Cardiac fibroblast (primary cell): ENCODE results near the gene FAM13C.

Experiments used
- DNase-seq, 2 donors: peaks; one replicate each; pipeline versions ENCODE4 v3.0.0 to v3.0.0-alpha.2; 2010; ENCODE audit warnings: low read depth in 2 of 2
- H3K4me3 ChIP-seq, 2 donors: replicated peaks in 1 of 2; 1 replicate in 1 of 2; 2 replicates in 1 of 2; pipeline ENCODE4 v1.5.1; 2011; ENCODE audit warnings: low read depth in 2 of 2, low read length in 2 of 2, mild to moderate bottlenecking in 2 of 2, moderate library complexity in 1 of 2
- TF ChIP-seq, protein P1 (sequence below): IDR thresholded peaks from one replicate; pipeline ENCODE4 v1.5.1; 2011; ENCODE audit warnings: low read depth, mild to moderate bottlenecking, low read length, inconsistent platforms

FAM13C gene

DNA sequence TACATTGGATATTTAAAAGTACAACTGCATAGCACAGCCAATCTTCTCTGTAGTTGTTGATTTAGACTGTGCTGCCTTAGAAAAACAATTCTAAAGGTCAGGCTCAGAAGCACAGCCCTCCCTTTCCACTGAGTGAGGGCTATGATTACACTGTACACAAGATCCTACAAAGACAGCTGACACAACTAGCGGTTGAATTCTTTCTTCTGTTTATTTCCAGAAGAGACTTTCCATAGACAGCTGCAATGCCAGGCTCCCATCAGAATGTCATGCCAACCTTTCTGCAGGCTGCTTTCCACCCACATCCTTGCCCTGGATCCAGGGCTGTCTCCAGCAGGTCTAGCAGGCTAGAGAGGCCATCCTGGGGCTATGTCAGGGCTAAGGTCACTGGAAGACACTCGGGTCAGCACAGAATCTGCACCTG is 39.3 kb downstream of the FAM13C start:
- H3K4me3 ChIP-seq: no peak overlapping the region
- TF ChIP-seq, protein P1, sequence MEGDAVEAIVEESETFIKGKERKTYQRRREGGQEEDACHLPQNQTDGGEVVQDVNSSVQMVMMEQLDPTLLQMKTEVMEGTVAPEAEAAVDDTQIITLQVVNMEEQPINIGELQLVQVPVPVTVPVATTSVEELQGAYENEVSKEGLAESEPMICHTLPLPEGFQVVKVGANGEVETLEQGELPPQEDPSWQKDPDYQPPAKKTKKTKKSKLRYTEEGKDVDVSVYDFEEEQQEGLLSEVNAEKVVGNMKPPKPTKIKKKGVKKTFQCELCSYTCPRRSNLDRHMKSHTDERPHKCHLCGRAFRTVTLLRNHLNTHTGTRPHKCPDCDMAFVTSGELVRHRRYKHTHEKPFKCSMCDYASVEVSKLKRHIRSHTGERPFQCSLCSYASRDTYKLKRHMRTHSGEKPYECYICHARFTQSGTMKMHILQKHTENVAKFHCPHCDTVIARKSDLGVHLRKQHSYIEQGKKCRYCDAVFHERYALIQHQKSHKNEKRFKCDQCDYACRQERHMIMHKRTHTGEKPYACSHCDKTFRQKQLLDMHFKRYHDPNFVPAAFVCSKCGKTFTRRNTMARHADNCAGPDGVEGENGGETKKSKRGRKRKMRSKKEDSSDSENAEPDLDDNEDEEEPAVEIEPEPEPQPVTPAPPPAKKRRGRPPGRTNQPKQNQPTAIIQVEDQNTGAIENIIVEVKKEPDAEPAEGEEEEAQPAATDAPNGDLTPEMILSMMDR: no peak
- no peak for DNase-seq

DNA sequence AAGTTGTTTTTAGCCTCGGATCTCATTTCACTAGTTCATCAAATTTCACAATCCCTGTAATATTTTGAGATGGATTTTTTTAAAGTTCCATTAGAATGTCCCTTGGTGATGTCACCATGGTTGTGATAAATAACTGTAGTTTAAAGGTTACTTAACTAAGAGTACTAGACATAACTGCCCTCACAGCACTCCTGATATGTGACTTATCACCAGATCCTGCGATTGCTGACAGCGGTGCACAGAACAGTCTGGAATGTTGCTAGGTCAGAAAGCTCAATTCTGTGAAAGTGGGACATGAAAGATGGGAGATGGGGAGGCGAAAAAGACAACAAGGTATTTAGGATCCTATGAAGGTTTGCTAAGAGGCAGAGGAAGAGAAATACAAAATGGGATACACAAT is 40.2 kb downstream of the FAM13C start:
- H3K4me3 ChIP-seq: no peak overlapping the region
- DNase-seq: no peak
- TF ChIP-seq, protein P1: no peak

GRCh38 chr10:59320355-59320754 is 42.0 kb downstream of the FAM13C start:
- TF ChIP-seq, protein P1: no peak
- no peak overlapping the region for H3K4me3 ChIP-seq
- DNase-seq: no peak

DNA sequence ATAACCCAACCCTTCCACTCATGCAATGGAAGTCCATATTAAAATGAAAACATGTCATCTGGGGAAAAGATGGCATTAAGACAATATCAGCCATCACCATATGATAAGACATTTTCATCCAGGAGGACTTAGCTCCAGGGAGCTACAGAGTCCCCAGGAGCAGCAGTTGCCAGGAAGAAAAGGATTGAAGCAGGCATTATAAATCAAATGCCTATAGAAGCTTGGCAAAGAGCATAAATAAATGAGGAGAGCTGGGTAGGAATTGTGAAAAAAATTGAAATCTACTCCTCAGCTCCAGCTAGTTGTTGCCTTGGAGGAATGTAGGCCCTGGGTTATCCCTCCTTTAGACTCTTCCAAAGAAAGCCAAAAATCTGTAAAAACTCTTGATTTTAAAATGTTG is 42.5 kb downstream of the FAM13C start:
- TF ChIP-seq, protein P1: no peak
- DNase-seq: peak in 1 of 2 donors; percentile 12
- no peak overlapping the region for H3K4me3 ChIP-seq

DNA sequence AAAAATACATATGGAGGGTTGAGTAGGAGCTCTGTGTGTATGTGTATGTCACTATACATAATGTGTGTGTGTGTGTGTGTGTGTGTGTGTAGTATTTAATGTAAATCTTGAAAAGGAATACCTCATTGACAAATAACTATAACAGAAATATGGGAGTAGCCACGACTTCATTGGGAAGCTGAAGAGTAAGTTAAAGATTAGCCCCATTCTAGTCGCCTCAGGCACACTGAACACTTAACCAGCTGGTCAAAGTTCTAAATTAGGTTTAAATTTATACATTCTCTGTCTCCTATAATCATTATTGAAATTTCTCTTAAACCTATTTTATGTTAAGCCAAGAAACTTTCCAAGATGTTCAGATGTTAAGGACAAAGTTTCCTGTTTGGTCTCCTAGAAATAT is 45.3 kb downstream of the FAM13C start:
- no peak overlapping the region for H3K4me3 ChIP-seq
- no peak for DNase-seq
- TF ChIP-seq, protein P1: no peak

DNA sequence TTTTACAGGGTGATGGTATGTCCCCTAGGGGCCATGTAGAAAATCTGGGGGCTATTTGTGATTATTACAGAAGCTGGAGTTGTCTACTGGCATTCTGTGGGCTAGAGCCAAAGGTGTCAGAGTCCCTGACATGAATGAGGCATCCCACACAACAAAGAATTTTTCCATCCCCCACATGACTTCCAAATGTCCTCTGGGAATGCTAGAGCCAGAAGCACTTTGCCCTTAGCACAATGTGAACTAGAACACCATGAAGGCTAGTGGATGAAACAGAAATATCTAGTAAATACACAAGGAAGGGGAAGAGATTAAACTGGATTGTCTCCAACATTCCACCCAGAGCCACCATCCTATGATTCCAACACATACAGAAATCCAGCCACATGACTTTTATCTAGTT is 46.9 kb downstream of the FAM13C start:
- no peak overlapping the region for H3K4me3 ChIP-seq
- TF ChIP-seq, protein P1: no peak
- peak in 1 of 2 donors; percentile 59 for DNase-seq

DNA sequence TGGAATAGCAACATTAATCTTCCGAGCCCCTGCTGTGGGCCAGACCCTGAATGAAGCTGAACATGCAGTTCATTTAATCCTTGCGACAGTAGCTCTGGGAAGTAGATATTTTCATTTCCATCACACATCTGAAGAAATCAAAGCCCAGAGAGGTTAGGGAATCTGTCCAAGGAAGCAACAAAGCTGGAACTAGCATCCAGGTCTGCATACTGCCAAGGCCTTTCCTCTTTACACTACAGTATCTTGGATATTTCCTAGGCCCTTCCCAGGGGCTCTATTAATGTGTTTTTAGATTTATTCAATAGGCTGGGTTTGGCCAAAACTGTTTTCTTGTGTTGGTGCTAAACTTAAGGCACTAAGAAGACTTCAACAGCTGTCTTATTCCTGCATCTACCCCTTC is 48.1 kb downstream of the FAM13C start:
- H3K4me3 ChIP-seq: no peak overlapping the region
- TF ChIP-seq, protein P1: no peak
- no peak for DNase-seq
